IMR-90 (cell line): ENCODE data around the gene DENND1B. TPM values are rescaled to one million over a fixed set of nuclear protein-coding genes. Genes with fewer than 3 reads are reported as not detected.

Experiments used
- ATAC-seq: fragments of 200-7000 bp; cut with Tn5 transposase; 2 replicates; pipeline ENCODE4 v1.9.1; 2020; ENCODE audit warnings: low read depth, mild to moderate bottlenecking, moderate library complexity
- BruUV-seq: library from RNA; stranded (reverse); fragments of 400-500 nt; replicated peaks from 2 replicates; lab custom pipeline; 2021; lab: Mats Ljungman, UMichigan
- CTCF ChIA-PET: fragments of 300-600 bp; formaldehyde crosslinking; extraction: SDS; loops from one replicate; lab custom pipeline; 2021; ENCODE audit warnings: antibody characterized with exemption; lab: Yijun Ruan, JAX
- POLR2A ChIA-PET: fragments of 300-600 bp; sonication (Branson Sonifier 250); formaldehyde crosslinking; loops from one replicate; lab custom pipeline; 2022; ENCODE audit warnings: antibody characterized with exemption; ENCODE audit not compliant: unreplicated experiment; lab: Charles Lee
- DNase-seq: peaks from one replicate; pipeline ENCODE4 v3.0.0; 2013
- H2AFZ ChIP-seq: replicated peaks from 2 replicates; pipeline ENCODE3; 2013; ENCODE audit warnings: low read length, mild to moderate bottlenecking; ENCODE audit not compliant: poor library complexity
- H2AK5ac ChIP-seq: 2 replicates; pipeline ENCODE4 v1.6.1; 2013; ENCODE audit warnings: low read depth, low read length, inconsistent platforms
- H2AK9ac ChIP-seq: replicated peaks from 2 replicates; pipeline ENCODE3; 2013; ENCODE audit warnings: mild to moderate bottlenecking, low read depth, low read length, moderate library complexity; ENCODE audit not compliant: poor library complexity
- H2BK120ac ChIP-seq: 2 replicates; pipeline ENCODE4 v1.6.1; 2013; ENCODE audit warnings: low read depth, low read length, inconsistent platforms
- H2BK15ac ChIP-seq: 3 replicates; pipeline ENCODE4 v1.6.1; 2013; ENCODE audit warnings: low read depth, low read length, inconsistent platforms
- H2BK20ac ChIP-seq: 2 replicates; pipeline ENCODE4 v1.6.1; 2013; ENCODE audit warnings: low read depth, mild to moderate bottlenecking, inconsistent platforms, low read length, moderate library complexity
- H2BK5ac ChIP-seq: 2 replicates; pipeline ENCODE4 v1.6.1; 2013; ENCODE audit warnings: mild to moderate bottlenecking, low read depth, low read length, inconsistent platforms; ENCODE audit not compliant: poor library complexity, severe bottlenecking
- H3K14ac ChIP-seq: replicated peaks from 2 replicates; pipeline ENCODE4 v1.6.1; 2013; ENCODE audit warnings: low read depth, low read length, inconsistent platforms
- H3K18ac ChIP-seq: 2 replicates; pipeline ENCODE4 v1.6.1; 2013; ENCODE audit warnings: low read depth, low read length, control low read depth
- H3K23ac ChIP-seq: 2 replicates; pipeline ENCODE4 v1.6.1; 2013; ENCODE audit warnings: low read depth, low read length, inconsistent platforms
- H3K27ac ChIP-seq: 2 replicates; pipeline ENCODE4 v1.5.1; 2013; ENCODE audit warnings: mild to moderate bottlenecking, control low read depth, low read length; ENCODE audit not compliant: insufficient read depth
- H3K27me3 ChIP-seq: 2 replicates; pipeline ENCODE4 v1.6.1; 2013; ENCODE audit warnings: low read length; ENCODE audit not compliant: control insufficient read depth, insufficient read depth
- H3K36me3 ChIP-seq: 2 replicates; pipeline ENCODE4 v1.6.1; 2013; ENCODE audit warnings: low read length, mixed read lengths; ENCODE audit not compliant: control insufficient read depth, insufficient read depth
- H3K4ac ChIP-seq: 2 replicates; pipeline ENCODE4 v1.6.1; 2013; ENCODE audit warnings: low read depth, low read length, inconsistent platforms
- H3K4me1 ChIP-seq: 2 replicates; pipeline ENCODE4 v1.6.1; 2013; ENCODE audit warnings: low read length, mixed read lengths; ENCODE audit not compliant: control insufficient read depth, insufficient read depth
- H3K4me2 ChIP-seq: 2 replicates; pipeline ENCODE4 v1.6.1; 2013; ENCODE audit warnings: low read depth, mild to moderate bottlenecking, control low read depth, low read length, moderate library complexity
- H3K4me3 ChIP-seq: 2 replicates; pipeline ENCODE4 v1.5.1; 2013; ENCODE audit warnings: low read depth, mild to moderate bottlenecking, control low read depth, low read length, moderate library complexity; ENCODE audit not compliant: insufficient read depth
- H3K56ac ChIP-seq: 2 replicates; pipeline ENCODE4 v1.6.1; 2013; ENCODE audit warnings: low read length, inconsistent platforms; ENCODE audit not compliant: insufficient read depth; ENCODE audit errors: extremely low read depth
- H3K79me1 ChIP-seq, 2 experiments: 2 replicates each; pipeline ENCODE4 v1.6.1; 2013; ENCODE audit warnings: low read length in 2 of 2, inconsistent platforms in 1 of 2, low read depth in 1 of 2
- H3K9ac ChIP-seq: 2 replicates; pipeline ENCODE4 v1.6.1; 2013; ENCODE audit warnings: low read depth, low read length, control low read depth
- H3K9me1 ChIP-seq: 2 replicates; pipeline ENCODE4 v1.6.1; 2013; ENCODE audit warnings: low read length, inconsistent platforms; ENCODE audit not compliant: insufficient read depth
- H3K9me3 ChIP-seq: 2 replicates; pipeline ENCODE4 v1.6.1; 2013; ENCODE audit warnings: low read length; ENCODE audit not compliant: control insufficient read depth, insufficient read depth
- H4K20me1 ChIP-seq: 2 replicates; pipeline ENCODE4 v1.6.1; 2013; ENCODE audit warnings: low read length, inconsistent platforms; ENCODE audit not compliant: insufficient read depth
- H4K5ac ChIP-seq: 2 replicates; pipeline ENCODE4 v1.6.1; 2013; ENCODE audit warnings: mild to moderate bottlenecking, low read depth, low read length, control low read depth
- H4K8ac ChIP-seq, 2 experiments: 2 replicates each; pipeline ENCODE4 v1.6.1; 2013; ENCODE audit warnings: low read depth in 2 of 2, low read length in 2 of 2, control low read depth in 1 of 2, inconsistent platforms in 1 of 2
- H4K91ac ChIP-seq: 2 replicates; pipeline ENCODE4 v1.6.1; 2013; ENCODE audit warnings: low read depth, low read length, inconsistent platforms; ENCODE audit not compliant: insufficient read depth
- BHLHE40 ChIP-seq: fragments of 150-350 bp; IDR thresholded peaks from 2 replicates; pipeline ENCODE4 v1.6.1; 2016; ENCODE audit warnings: mild to moderate bottlenecking, low read depth, low read length
- CEBPB ChIP-seq: IDR thresholded peaks from 2 replicates; pipeline ENCODE4 v1.6.1; 2012; ENCODE audit warnings: low read depth, low read length, improper control_type of control experiment
- CHD1 ChIP-seq: IDR thresholded peaks from 2 replicates; pipeline ENCODE4 v1.6.1; 2012; ENCODE audit warnings: low read depth, low read length, improper control_type of control experiment
- ELK1 ChIP-seq: fragments of 150-350 bp; IDR thresholded peaks from 2 replicates; pipeline ENCODE4 v1.6.1; 2016; ENCODE audit warnings: low read depth, mild to moderate bottlenecking, low read length, moderate library complexity, borderline replicate concordance
- FOS ChIP-seq: fragments of 150-350 bp; IDR thresholded peaks from 2 replicates; pipeline ENCODE4 v1.6.1; 2016; ENCODE audit warnings: low read depth, low read length
- MAFK ChIP-seq: IDR thresholded peaks from 2 replicates; pipeline ENCODE4 v1.6.1; 2012; ENCODE audit warnings: low read depth, low read length, improper control_type of control experiment
- MAZ ChIP-seq: IDR thresholded peaks from 2 replicates; pipeline ENCODE4 v1.6.1; 2012; ENCODE audit warnings: low read depth, mild to moderate bottlenecking, low read length, improper control_type of control experiment, moderate library complexity, borderline replicate concordance
- MXI1 ChIP-seq: IDR thresholded peaks from 2 replicates; pipeline ENCODE4 v1.6.1; 2012; ENCODE audit warnings: low read depth, mild to moderate bottlenecking, low read length, moderate library complexity, borderline replicate concordance
- NFE2L2 ChIP-seq: fragments of 150-350 bp; IDR thresholded peaks from 2 replicates; pipeline ENCODE4 v1.6.1; 2016; ENCODE audit warnings: low read depth, mild to moderate bottlenecking, low read length
- POLR2A ChIP-seq: IDR thresholded peaks from 2 replicates; pipeline ENCODE4 v1.6.1; 2012; ENCODE audit warnings: mild to moderate bottlenecking, low read depth, low read length
- RAD21 ChIP-seq: IDR thresholded peaks from 2 replicates; pipeline ENCODE4 v1.6.1; 2012; ENCODE audit warnings: low read length, improper control_type of control experiment
- RCOR1 ChIP-seq: IDR thresholded peaks from 2 replicates; pipeline ENCODE4 v1.6.1; 2012; ENCODE audit warnings: mild to moderate bottlenecking, low read length, improper control_type of control experiment; ENCODE audit not compliant: insufficient replicate concordance
- RFX5 ChIP-seq: IDR thresholded peaks from 2 replicates; pipeline ENCODE4 v1.8.0; 2012; ENCODE audit warnings: low read depth, mild to moderate bottlenecking, low read length, moderate library complexity
- SMC3 ChIP-seq: fragments of 150-350 bp; IDR thresholded peaks from 2 replicates; pipeline ENCODE4 v1.6.1; 2016; ENCODE audit warnings: low read depth, mild to moderate bottlenecking, antibody characterized with exemption, low read length, moderate library complexity
- USF2 ChIP-seq: fragments of 150-350 bp; IDR thresholded peaks from 2 replicates; pipeline ENCODE4 v1.6.1; 2017; ENCODE audit warnings: mild to moderate bottlenecking, antibody characterized with exemption, low read length, low read depth
- WGBS, 2 experiments: methylation state at CpG; one replicate each; pipeline versions ENCODE4 v1.1.5 to v1.1.7; 2013; ENCODE audit warnings: missing lambda C conversion rate in 2 of 2; ENCODE audit not compliant: insufficient read length in 1 of 2; ENCODE audit errors: extremely low coverage in 2 of 2; 5-methylcytosine and 5-hydroxymethylcytosine counted together
- dilution Hi-C: fragments of 300-500 bp; cut with HindIII; formaldehyde crosslinking; loops from one replicate; pipeline ENCODE4 v1.14.3; 2018; ENCODE audit warnings: low sequenced_read_pairs; ENCODE audit not compliant: unreplicated experiment
- in situ Hi-C: fragments of 300-500 bp; cut with MboI; formaldehyde crosslinking; loops from 3 replicates; pipeline ENCODE4 v1.14.3; 2019; ENCODE audit warnings: low sequenced_read_pairs, inconsistent platforms, mixed read lengths
- intact Hi-C: fragments of 100-400 bp; cut with micrococcal nuclease; formaldehyde crosslinking; loops from 2 replicates; pipeline ENCODE4 v1.10.0; 2022
- polyA plus RNA-seq, 3 experiments: library from polyadenylated mRNA; depleted of rRNA; stranded (reverse); fragments of >200 nt; gene quantifications; 2 replicates each; pipeline ENCODE4 v1.2.3, GENCODE V29; 2012; ENCODE audit warnings: low replicate concordance in 1 of 3
- total RNA-seq: library from RNA; depleted of rRNA; stranded (reverse); fragments of >200 nt; gene quantifications from 2 replicates; pipeline ENCODE4 v1.2.3, GENCODE V29; 2012
- TF ChIP-seq, protein P1 (sequence below): conservative IDR thresholded peaks from 2 replicates; pipeline ENCODE4 v1.5.1; 2012; ENCODE audit warnings: mild to moderate bottlenecking, low read depth, low read length, improper control_type of control experiment

Gene DENND1B
- total and polyA plus RNA-seq, 2 of the 4 experiments (the other 2 are of a cell fraction), result 4.0 to 24.2 TPM

GRCh38 chr1:197674286-197674685 lies 101.0 kb downstream of the DENND1B start:
- Histone ChIP-seq H3K27ac (no peak overlapping the region), H4K91ac (no peak overlapping the region), H3K27me3 (no peaks in the 10 kb centered on the region), H2BK20ac (no peak overlapping the region), H4K20me1 (no peaks in the 10 kb centered on the region), H3K36me3 (no peaks in the 10 kb centered on the region), H4K5ac (peak overlapping the region; percentile 69; the same call in 1 of the 2 replicates), H3K4me2 (no peak overlapping the region), H2BK15ac (no peak overlapping the region), H3K9me3 (no peaks in the 10 kb centered on the region), H2AFZ (no peak overlapping the region), H3K4me3 (no peak overlapping the region), H3K23ac (no peak overlapping the region), H2AK9ac (no peak overlapping the region), H3K56ac (no peak overlapping the region), H3K9ac (no peak overlapping the region), H3K18ac (no peak overlapping the region), H3K79me1 (peaks cover 2 to 10% of the 10 kb centered on the region in 2 experiments; a peak in 3 of 4 replicates), H3K9me1 (no peaks in the 10 kb centered on the region), H4K8ac (no peak overlapping the region), H2AK5ac (no peak overlapping the region), H2BK5ac (no peak overlapping the region), H2BK120ac (no peak overlapping the region), H3K4ac (peak overlapping the region; percentile 35; the same call in 1 of the 2 replicates), H3K14ac (peak overlapping the region; percentile 41; the same call in 1 of the 2 replicates), H3K4me1 (peaks cover 7% of the 10 kb centered on the region)
- DNase-seq (no peak), ATAC-seq (no peak)
- CTCF ChIA-PET, result interaction anchor here (0.6 to 0.8 kb wide), 2 partner anchors 85 to 107 kb away, joined by 3 to 5 read pairs; no protein-coding TSS in a partner anchor
- no TSS peak for BruUV-seq
- TF ChIP-seq FOS, result no peak
- TF ChIP-seq BHLHE40, result no peak
- TF ChIP-seq, protein P1, sequence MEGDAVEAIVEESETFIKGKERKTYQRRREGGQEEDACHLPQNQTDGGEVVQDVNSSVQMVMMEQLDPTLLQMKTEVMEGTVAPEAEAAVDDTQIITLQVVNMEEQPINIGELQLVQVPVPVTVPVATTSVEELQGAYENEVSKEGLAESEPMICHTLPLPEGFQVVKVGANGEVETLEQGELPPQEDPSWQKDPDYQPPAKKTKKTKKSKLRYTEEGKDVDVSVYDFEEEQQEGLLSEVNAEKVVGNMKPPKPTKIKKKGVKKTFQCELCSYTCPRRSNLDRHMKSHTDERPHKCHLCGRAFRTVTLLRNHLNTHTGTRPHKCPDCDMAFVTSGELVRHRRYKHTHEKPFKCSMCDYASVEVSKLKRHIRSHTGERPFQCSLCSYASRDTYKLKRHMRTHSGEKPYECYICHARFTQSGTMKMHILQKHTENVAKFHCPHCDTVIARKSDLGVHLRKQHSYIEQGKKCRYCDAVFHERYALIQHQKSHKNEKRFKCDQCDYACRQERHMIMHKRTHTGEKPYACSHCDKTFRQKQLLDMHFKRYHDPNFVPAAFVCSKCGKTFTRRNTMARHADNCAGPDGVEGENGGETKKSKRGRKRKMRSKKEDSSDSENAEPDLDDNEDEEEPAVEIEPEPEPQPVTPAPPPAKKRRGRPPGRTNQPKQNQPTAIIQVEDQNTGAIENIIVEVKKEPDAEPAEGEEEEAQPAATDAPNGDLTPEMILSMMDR, result no peak
- no peak for TF ChIP-seq ELK1
- no peak for TF ChIP-seq CEBPB
- no peak for TF ChIP-seq NFE2L2
- no peak for TF ChIP-seq POLR2A
- no peak for TF ChIP-seq MAFK
- no peak for TF ChIP-seq CHD1
- no peak for TF ChIP-seq USF2
- TF ChIP-seq RCOR1, result no peak
- no peak for TF ChIP-seq SMC3
- no peak for TF ChIP-seq RFX5
- no peak for TF ChIP-seq MXI1
- TF ChIP-seq MAZ, result no peak
- TF ChIP-seq RAD21, result no peak
- intact Hi-C loops, result no loop called here
- in situ Hi-C loops, result no loop called here
- no CpG with 5 or more reads among the region's 3 CpGs for WGBS, 2 experiments
- dilution Hi-C loops, result no loop called here
- POLR2A ChIA-PET, result no interaction called here
